HK-2 (cell line): ENCODE data around the gene BAG5.

Experiments
- DNase-seq: peaks from one replicate; pipeline ENCODE4 v3.0.0-alpha.2; 2018; ENCODE audit not compliant: unreplicated experiment

Gene BAG5

GRCh38 chr14:103509864-103510723 is 52.4 kb downstream of the BAG5 start:
- DNase-seq, result no peak

DNA sequence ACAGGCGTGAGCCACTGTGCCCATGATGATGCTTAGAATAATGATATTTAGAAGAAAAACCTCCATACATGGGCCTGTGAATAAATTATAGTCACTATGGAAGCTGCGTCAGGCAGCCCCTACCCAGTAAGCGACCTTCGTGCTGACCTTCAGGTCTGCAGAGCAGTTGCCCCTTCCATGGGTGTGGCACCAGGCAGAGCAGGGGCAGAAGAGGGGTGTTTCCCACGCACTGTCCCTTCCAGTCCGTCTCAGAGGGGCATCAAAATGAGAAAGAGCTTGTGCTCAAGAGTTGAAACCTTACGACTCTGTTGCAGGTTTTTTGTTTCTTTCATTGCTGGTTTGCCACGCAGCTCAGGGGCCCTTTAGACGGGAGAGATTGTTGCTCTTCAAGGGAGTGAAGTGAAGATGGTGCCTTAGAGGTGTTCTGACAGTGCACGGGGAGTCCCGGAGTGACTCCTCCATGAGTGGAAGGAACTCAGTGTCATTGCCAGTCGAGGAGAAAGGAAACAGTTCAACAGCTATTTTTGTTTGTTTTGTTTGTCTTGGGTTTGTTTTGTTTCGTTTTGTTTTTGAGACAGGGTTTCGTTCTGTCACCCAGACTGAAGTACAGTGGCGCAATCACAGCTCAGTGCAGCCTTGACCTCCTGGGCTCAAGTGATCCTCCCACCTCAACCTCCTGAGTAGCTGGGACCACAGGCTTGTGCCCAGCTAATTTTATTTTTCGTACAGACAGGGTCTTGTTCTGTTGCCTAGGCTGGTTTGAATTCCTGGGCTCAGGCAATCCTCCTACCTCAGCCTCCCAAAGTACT is 53.7 kb downstream of the BAG5 start:
- DNase-seq, result no peak

DNA sequence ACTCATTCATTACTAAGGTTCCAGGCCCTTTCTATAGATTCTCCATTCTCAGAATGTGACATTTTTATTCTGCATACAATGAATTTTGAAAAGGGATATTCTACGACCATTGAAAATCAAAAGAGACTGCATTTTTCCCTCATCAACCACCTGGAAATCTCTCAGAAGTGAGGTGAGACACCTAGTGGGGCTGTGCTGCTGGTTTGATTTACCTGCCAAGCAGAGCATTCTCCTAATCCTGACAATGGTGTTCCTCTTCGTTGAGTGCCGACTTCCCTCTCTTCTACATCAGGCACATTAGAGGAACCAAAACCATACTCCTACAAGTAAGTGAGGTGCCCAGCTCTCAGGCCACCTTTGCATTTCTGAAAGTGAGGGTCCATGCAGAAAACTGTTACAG is 54.7 kb downstream of the BAG5 start:
- no peak for DNase-seq
